ENCODE data around the gene ELN.

DNA sequence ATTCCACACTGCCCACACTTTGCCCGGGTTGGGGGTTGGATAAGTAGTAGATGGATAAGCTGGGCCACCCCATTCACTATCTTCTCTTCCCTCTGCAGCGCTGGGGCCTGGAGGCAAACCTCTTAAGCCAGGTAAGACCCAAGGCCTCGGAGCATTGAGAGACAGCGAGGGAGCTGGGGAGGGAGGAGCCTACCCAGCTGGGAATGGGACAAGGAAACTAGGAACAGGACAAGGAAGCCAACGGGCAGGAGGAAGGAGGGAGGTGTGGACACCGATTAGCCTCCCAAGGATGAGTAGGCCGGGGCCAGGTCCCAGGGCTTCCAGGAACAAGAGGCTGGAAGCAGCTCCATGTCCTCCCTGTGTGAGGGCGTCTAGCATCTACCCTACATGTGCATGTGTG is 9.6 kb downstream of the ELN start:
- no peak for TF ChIP-seq POLR2A (IDR thresholded peaks at IDR 0.05)
- TF ChIP-seq, protein P1, sequence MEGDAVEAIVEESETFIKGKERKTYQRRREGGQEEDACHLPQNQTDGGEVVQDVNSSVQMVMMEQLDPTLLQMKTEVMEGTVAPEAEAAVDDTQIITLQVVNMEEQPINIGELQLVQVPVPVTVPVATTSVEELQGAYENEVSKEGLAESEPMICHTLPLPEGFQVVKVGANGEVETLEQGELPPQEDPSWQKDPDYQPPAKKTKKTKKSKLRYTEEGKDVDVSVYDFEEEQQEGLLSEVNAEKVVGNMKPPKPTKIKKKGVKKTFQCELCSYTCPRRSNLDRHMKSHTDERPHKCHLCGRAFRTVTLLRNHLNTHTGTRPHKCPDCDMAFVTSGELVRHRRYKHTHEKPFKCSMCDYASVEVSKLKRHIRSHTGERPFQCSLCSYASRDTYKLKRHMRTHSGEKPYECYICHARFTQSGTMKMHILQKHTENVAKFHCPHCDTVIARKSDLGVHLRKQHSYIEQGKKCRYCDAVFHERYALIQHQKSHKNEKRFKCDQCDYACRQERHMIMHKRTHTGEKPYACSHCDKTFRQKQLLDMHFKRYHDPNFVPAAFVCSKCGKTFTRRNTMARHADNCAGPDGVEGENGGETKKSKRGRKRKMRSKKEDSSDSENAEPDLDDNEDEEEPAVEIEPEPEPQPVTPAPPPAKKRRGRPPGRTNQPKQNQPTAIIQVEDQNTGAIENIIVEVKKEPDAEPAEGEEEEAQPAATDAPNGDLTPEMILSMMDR (IDR thresholded peaks at IDR 0.05): no peak
